Esophagus muscularis mucosa (tissue), 4 donors: ENCODE data around the gene PRKD2.

ENCODE experiments used
- EP300 ChIP-seq: sonication (generic); formaldehyde crosslinking; IDR thresholded peaks from one replicate; pipeline ENCODE4 v1.6.1; 2017; ENCODE audit warnings: antibody characterized with exemption
- POLR2A ChIP-seq: fragments of 450-650 bp; IDR thresholded peaks from one replicate; pipeline ENCODE4 v1.6.1; 2017; ENCODE audit warnings: antibody characterized with exemption, moderate library complexity, mild to moderate bottlenecking, low read depth
- POLR2AphosphoS5 ChIP-seq, 2 donors: sonication (generic); formaldehyde crosslinking; IDR thresholded peaks; one replicate each; pipeline ENCODE4 v1.6.1; 2017; ENCODE audit warnings: antibody characterized with exemption in 2 of 2
- TF ChIP-seq, protein P1 (sequence below), 3 experiments: fragments of 200-600 bp in 2 of 3; fragments of 450-650 bp in 1 of 3; sonication (generic) in 2 of 3; IDR thresholded peaks; one replicate each; pipeline ENCODE4 v1.5.1; 2017 to 2019; ENCODE audit warnings: antibody characterized with exemption in 3 of 3, mild to moderate bottlenecking in 2 of 3, moderate library complexity in 1 of 3

DNA sequence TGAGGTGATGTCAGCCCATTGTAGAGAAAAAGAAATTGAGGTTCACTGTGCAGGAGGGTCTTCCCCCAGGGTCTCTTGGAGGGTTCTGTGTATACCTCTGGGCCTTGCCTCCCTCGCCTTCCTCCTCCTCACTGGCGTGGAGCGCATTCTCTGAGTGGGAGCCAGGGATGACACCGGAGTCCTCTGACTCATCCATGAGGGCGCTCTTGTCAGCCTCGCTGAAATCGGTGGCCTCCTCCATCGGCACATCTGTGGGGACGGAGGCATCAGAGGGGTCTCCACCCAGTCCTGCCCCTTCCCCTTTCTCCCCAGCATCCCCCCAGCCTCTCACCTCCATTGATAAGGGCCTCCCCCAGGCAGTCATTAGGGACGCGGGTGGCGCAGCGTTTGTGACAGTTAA lies 16.2 kb downstream of the PRKD2 start:
- TF ChIP-seq POLR2AphosphoS5 (IDR thresholded peaks at IDR 0.05) (no peak), EP300 (no peak), POLR2A (no peak)
- TF ChIP-seq, protein P1, sequence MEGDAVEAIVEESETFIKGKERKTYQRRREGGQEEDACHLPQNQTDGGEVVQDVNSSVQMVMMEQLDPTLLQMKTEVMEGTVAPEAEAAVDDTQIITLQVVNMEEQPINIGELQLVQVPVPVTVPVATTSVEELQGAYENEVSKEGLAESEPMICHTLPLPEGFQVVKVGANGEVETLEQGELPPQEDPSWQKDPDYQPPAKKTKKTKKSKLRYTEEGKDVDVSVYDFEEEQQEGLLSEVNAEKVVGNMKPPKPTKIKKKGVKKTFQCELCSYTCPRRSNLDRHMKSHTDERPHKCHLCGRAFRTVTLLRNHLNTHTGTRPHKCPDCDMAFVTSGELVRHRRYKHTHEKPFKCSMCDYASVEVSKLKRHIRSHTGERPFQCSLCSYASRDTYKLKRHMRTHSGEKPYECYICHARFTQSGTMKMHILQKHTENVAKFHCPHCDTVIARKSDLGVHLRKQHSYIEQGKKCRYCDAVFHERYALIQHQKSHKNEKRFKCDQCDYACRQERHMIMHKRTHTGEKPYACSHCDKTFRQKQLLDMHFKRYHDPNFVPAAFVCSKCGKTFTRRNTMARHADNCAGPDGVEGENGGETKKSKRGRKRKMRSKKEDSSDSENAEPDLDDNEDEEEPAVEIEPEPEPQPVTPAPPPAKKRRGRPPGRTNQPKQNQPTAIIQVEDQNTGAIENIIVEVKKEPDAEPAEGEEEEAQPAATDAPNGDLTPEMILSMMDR (IDR thresholded peaks at IDR 0.05), result no peak
